Endothelial cell of umbilical vein (primary cell): ENCODE data around the gene TFF1. TPM values are rescaled to one million over a fixed set of nuclear protein-coding genes. Genes with fewer than 3 reads are reported as not detected.

Source experiments
- BruUV-seq: library from RNA; stranded (reverse); fragments of 400-500 nt; replicated peaks from 2 replicates; lab custom pipeline; 2021; lab: Mats Ljungman, UMichigan
- CTCF ChIA-PET: fragments of 300-600, 350-600 bp; sonication (Branson Sonifier 250); formaldehyde crosslinking; loops from one replicate; lab custom pipeline; 2021; ENCODE audit warnings: antibody characterized with exemption, inconsistent platforms; lab: Charles Lee
- POLR2A ChIA-PET: fragments of 300-600, 350-600 bp; sonication (Branson Sonifier 250); formaldehyde crosslinking; loops from one replicate; lab custom pipeline; 2021; ENCODE audit warnings: antibody characterized with exemption, inconsistent platforms; lab: Charles Lee
- DNase-seq: peaks from one replicate; pipeline ENCODE4 v3.0.0-alpha.2; 2011; ENCODE audit warnings: low read depth, low spot score
- FAIRE-seq: peaks from 2 replicates; lab custom pipeline; 2011; peaks lifted over from hg19 to GRCh38; lab: Jason Lieb, UNC
- H2AFZ ChIP-seq: 2 replicates; pipeline ENCODE4 v1.6.0; 2012; ENCODE audit warnings: low read depth, low read length, control low read depth, inconsistent platforms
- H3K27ac ChIP-seq: 2 replicates; pipeline ENCODE4 v1.5.1; 2011; ENCODE audit warnings: low read depth, mild to moderate bottlenecking, control low read depth, low read length, moderate library complexity; ENCODE audit not compliant: insufficient read depth
- H3K27me3 ChIP-seq, 2 experiments: 2 replicates each; pipeline versions ENCODE4 v1.6.0 to v1.6.1; 2011; ENCODE audit warnings: low read length in 2 of 2, mixed read lengths in 1 of 2; ENCODE audit not compliant: control insufficient read depth in 2 of 2, insufficient read depth in 2 of 2
- H3K36me3 ChIP-seq, 2 experiments: 2 replicates in 1 of 2; 3 replicates in 1 of 2; pipeline ENCODE4 v1.5.1; 2011; ENCODE audit warnings: low read length in 2 of 2, mild to moderate bottlenecking in 1 of 2, moderate library complexity in 1 of 2; ENCODE audit not compliant: control insufficient read depth in 2 of 2, insufficient read depth in 2 of 2; ENCODE audit errors: extremely low read depth in 1 of 2
- H3K4me1 ChIP-seq: 3 replicates; pipeline ENCODE4 v1.5.1; 2011; ENCODE audit warnings: mild to moderate bottlenecking, low read length; ENCODE audit not compliant: control insufficient read depth, insufficient read depth; ENCODE audit errors: extremely low read depth
- H3K4me2 ChIP-seq: 2 replicates; pipeline ENCODE4 v1.6.1; 2011; ENCODE audit warnings: low read length, control low read depth, mixed read lengths; ENCODE audit not compliant: insufficient read depth
- H3K4me3 ChIP-seq, 3 experiments: fragments of 200-600 bp in 1 of 3; sonication (generic), shearing (Covaris generic) in 1 of 3; replicated peaks in 1 of 3; 2 replicates each; pipeline ENCODE4 v1.5.1; 2011 to 2016; ENCODE audit warnings: control low read depth in 3 of 3, low read length in 3 of 3, mild to moderate bottlenecking in 2 of 3, inconsistent platforms in 1 of 3, low read depth in 1 of 3, moderate library complexity in 1 of 3; ENCODE audit not compliant: insufficient read depth in 1 of 3
- H3K79me2 ChIP-seq: 2 replicates; pipeline ENCODE4 v1.6.0; 2012; ENCODE audit warnings: low read length, inconsistent platforms; ENCODE audit not compliant: control insufficient read depth, insufficient read depth
- H3K9ac ChIP-seq: replicated peaks from 2 replicates; pipeline ENCODE3; 2011; ENCODE audit warnings: low read length, control low read depth; ENCODE audit not compliant: insufficient read depth; ENCODE audit errors: extremely low read depth
- H3K9me1 ChIP-seq: replicated peaks from 3 replicates; pipeline ENCODE4 v1.6.0; 2011; ENCODE audit warnings: mild to moderate bottlenecking, low read length; ENCODE audit not compliant: control insufficient read depth, insufficient read depth; ENCODE audit errors: extremely low read depth
- H3K9me3 ChIP-seq: replicated peaks from 2 replicates; pipeline ENCODE4 v1.5.1; 2012; ENCODE audit warnings: low read length, inconsistent platforms; ENCODE audit not compliant: control insufficient read depth, insufficient read depth
- H4K20me1 ChIP-seq: replicated peaks from 2 replicates; pipeline ENCODE3; 2011; ENCODE audit warnings: mild to moderate bottlenecking, low read length; ENCODE audit not compliant: control insufficient read depth, insufficient read depth; ENCODE audit errors: extremely low read depth
- CTCF ChIP-seq, 2 donors: IDR thresholded peaks; 1 replicate in 1 of 2; 2 replicates in 1 of 2; pipeline ENCODE4 v1.5.1; 2011; ENCODE audit warnings: low read length in 2 of 2, mild to moderate bottlenecking in 2 of 2, moderate library complexity in 2 of 2, control low read depth in 1 of 2, inconsistent platforms in 1 of 2, low read depth in 1 of 2; ENCODE audit not compliant: insufficient read depth in 1 of 2; ENCODE audit errors: extremely low read depth in 1 of 2
- GATA2 ChIP-seq: IDR thresholded peaks from 2 replicates; pipeline ENCODE4 v1.7.0; 2011; ENCODE audit warnings: low read depth, mild to moderate bottlenecking, moderate library complexity, mixed read lengths, low read length; ENCODE audit not compliant: insufficient read length, insufficient read depth
- JUN ChIP-seq: IDR thresholded peaks from 2 replicates; pipeline ENCODE4 v1.6.1; 2011; ENCODE audit warnings: borderline replicate concordance, low read depth; ENCODE audit not compliant: insufficient read length, insufficient read depth
- MAX ChIP-seq: IDR thresholded peaks from 2 replicates; pipeline ENCODE4 v1.6.1; 2011; ENCODE audit not compliant: insufficient read depth, insufficient read length
- POLR2A ChIP-seq: IDR thresholded peaks from 2 replicates; pipeline ENCODE4 v1.6.1; 2012; ENCODE audit warnings: low read depth, mild to moderate bottlenecking, control low read depth, low read length
- POLR2AphosphoS5 ChIP-seq: IDR thresholded peaks from 2 replicates; pipeline ENCODE4 v1.6.1; 2012; ENCODE audit warnings: low read depth, mild to moderate bottlenecking, control low read depth, low read length, moderate library complexity; ENCODE audit not compliant: insufficient read depth
- dilution Hi-C: fragments of 300-500 bp; cut with MboI; formaldehyde crosslinking; loops from one replicate; pipeline ENCODE4 v1.15.0; 2019; ENCODE audit warnings: low sequenced_read_pairs; ENCODE audit not compliant: extremely low pct_ligation_motif_present
- intact Hi-C: fragments of 100-400 bp; cut with micrococcal nuclease; formaldehyde crosslinking; loops from one replicate; pipeline ENCODE4 v1.10.0; 2022
- polyA plus RNA-seq, 4 experiments: library from polyadenylated mRNA; depleted of rRNA in 3 of 4; stranded (reverse) in 3 of 4; unstranded in 1 of 4; fragments of >200 nt; gene quantifications; 2 replicates each; pipeline versions ENCODE4 v1.2.1 to v1.2.3, GENCODE V29; 2011 to 2012; ENCODE audit warnings: missing spikeins in 1 of 4
- total RNA-seq: library from RNA; stranded (reverse); gene quantifications from 2 replicates; pipeline ENCODE4 v1.2.3, GENCODE V29; 2021

The TFF1 gene
- total and polyA plus RNA-seq, 2 donors (not counting 3 experiments of a cell fraction or from before 2014, with no cell fraction given): not detected

GRCh38 chr21:42362700-42363099 lies 3.6 kb downstream of the TFF1 start:
- Histone ChIP-seq H3K4me1 (no peaks in the 10 kb centered on the region), H3K27ac (no peak overlapping the region), H3K27me3 (peaks cover 0 to 1% of the 10 kb centered on the region in 2 experiments), H3K4me2 (no peak overlapping the region), H3K9me1 (no peaks in the 10 kb centered on the region), H3K9ac (no peak overlapping the region), H3K9me3 (no peaks in the 10 kb centered on the region), H2AFZ (no peak overlapping the region), H4K20me1 (no peaks in the 10 kb centered on the region), H3K4me3 (no peak overlapping the region), H3K79me2 (no peaks in the 10 kb centered on the region), H3K36me3 (no peaks in the 10 kb centered on the region)
- intact Hi-C loops (no loop called here), dilution Hi-C loops (no loop called here)
- FAIRE-seq: no peak
- BruUV-seq: no TSS peak
- CTCF ChIA-PET: interaction anchor here (0.6 to 0.7 kb wide), 2 partner anchors 36 to 199 kb away, joined by 3 to 4 read pairs; no protein-coding TSS in a partner anchor
- TF ChIP-seq JUN: no peak
- no peak for TF ChIP-seq MAX
- TF ChIP-seq CTCF (IDR thresholded peaks at IDR 0.05; ENCODE audit: extremely low read depth in 1 of 2, insufficient read depth in 1 of 2, low read depth in 1 of 2, low read length in 2 of 2): no peak
- no peak for TF ChIP-seq POLR2AphosphoS5
- TF ChIP-seq POLR2A: no peak
- no peak for TF ChIP-seq GATA2
- POLR2A ChIA-PET: no interaction called here
- DNase-seq: no peak
